GM12872 (cell line): ENCODE results near the gene FGD2.

ENCODE experiments used
- CTCF ChIP-seq: IDR thresholded peaks from 3 replicates; pipeline ENCODE4 v1.5.1; 2011; ENCODE audit warnings: low read depth, mild to moderate bottlenecking, low read length, moderate library complexity; ENCODE audit not compliant: insufficient read depth

The FGD2 gene

GRCh38 chr6:37027036-37027720 is 21.7 kb downstream of the FGD2 start:
- TF ChIP-seq CTCF: no peak

GRCh38 chr6:37027811-37028469 is 22.5 kb downstream of the FGD2 start:
- no peak for TF ChIP-seq CTCF

GRCh38 chr6:37029249-37029971 is 24.0 kb downstream of the FGD2 start:
- TF ChIP-seq CTCF: peak; percentile 84

- TF ChIP-seq CTCF: no peak
Measured at GRCh38 chr6:37030599-37030998, 25.1 kb downstream of the FGD2 start.

- TF ChIP-seq CTCF: no peak
Measured at GRCh38 chr6:37032239-37032638, 26.8 kb downstream of the FGD2 start.

- TF ChIP-seq CTCF: no peak
Measured at GRCh38 chr6:37033255-37033654, 27.8 kb downstream of the FGD2 start.

GRCh38 chr6:37033819-37034795 is 28.7 kb downstream of the FGD2 start:
- no peak for TF ChIP-seq CTCF
